Glomerular endothelial cell (primary cell): Measurements from ENCODE around the gene OXCT2. TPM values are rescaled to one million over a fixed set of nuclear protein-coding genes. Genes with fewer than 3 reads are reported as not detected.
"Not testable (repeated sequence)": the region's sequence is repeated elsewhere in the genome, so short reads cannot be mapped to it uniquely, and the experiment has no call there.

ENCODE experiments used
- DNase-seq: peaks from one replicate; pipeline ENCODE4 v3.0.0-alpha.2; 2011; ENCODE audit warnings: low read depth, low spot score; ENCODE audit errors: extremely low read depth
- total RNA-seq: library from RNA; depleted of rRNA; stranded (reverse); fragments of >200 nt; gene quantifications from 2 replicates; pipeline ENCODE4 v1.2.3, GENCODE V29; 2015

OXCT2 gene
- total RNA-seq, 1 donor from 2014 or later, result 1.2 TPM

- not testable (repeated sequence) for DNase-seq
These were observed 7.4 kb downstream of the OXCT2 start for GRCh38 chr1:39763619-39764374.

DNA sequence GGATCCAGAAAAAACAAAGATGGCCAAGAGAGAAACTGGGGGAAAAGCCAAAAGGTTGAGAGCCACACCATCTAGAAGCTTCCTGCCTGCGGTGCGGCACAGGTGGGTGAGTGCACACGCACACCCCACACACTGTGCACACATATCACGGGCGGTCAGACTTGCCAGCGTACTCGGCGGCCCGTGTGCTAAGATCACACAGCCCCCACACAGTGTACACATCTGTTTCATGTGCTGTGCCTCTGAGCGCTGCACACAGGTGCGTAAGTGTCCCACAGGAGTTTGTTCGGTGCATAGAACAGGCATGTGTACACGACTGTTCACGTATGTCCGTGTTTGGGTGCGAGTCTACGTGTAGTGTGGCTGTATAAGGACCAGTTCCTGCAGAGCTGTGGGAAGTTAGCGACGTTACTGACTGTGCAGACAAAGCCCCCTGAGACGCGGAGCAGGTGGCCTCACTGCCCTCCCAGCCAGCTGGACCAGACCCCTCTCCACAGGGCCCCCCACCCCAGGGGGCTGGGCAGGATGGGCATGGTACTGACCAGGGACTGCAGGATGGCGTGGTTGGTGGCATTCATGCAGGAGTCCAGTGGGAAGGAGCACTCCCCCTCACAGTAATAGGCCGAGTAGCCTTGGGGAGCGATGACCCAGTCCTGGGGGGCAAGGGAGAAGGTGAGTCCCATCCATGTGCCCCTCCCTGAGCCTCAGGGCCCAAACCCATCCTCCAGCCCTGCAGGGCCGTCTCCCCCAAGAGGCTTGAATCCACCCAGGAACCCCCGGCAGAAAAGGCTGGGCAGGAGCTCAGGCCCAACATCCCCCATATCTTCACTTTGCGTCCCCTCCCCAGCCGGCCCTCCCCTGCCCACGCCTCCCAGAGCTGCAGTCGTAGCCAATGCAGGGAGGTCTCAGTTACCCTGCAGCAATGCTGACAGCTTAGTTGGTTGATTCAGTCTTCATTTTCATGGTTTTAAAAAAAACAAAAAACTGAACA lies 8.3 kb downstream of the OXCT2 start:
- DNase-seq, result no peak

DNA sequence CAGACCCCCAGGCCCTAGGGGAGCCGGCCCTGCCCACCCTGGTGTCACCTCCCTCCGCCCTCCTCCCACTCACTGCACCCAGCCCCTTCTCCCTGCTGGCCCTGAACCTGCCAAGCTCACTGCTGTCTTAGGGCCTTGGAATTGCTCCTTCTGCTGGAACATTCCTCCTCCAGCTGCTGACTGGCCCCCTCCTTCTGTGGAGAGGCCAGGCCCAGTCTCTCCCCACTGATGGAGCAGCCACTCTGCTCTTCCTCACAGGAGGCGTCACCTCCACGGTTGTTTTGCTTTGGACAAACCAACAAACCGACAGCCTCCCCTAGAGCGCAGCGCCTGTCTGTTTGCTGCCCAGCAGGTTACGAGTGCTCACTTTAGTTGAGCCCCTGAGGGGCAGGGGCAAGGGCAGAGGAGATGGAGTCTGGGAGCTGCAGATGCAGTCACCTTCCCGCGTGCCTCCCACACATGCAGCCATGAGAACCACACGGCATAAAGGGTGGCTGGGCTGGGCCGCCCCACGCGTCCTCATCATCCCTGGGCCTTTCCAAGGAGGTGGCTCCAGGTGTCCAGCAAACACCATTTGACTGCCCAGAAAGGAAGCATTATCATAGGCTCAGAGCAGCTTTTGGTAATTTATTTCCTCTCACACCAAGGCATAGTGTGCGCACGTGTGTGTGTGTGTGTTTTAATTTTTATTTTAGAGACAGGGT lies 9.4 kb downstream of the OXCT2 start:
- DNase-seq, result no peak

DNA sequence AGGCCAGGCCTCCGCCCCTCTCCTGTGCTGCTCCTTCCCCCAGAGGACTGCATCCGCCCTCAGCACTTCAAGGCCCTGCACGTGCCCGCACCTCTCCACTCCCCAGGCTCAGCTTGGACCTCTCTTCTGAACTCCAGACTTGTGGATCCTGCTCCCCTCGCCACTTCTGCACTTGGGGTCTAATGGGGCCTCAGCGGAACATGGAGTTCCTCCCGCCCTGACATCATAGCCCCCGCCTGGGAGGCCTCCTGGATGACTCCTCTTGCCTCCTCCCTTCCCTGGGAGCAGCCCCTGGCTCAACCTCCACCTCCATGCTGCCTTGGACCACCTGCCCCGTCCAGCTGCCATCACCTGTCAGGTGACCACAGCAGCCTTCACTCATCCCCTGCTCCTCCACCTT lies 10.1 kb downstream of the OXCT2 start:
- no peak for DNase-seq

DNA sequence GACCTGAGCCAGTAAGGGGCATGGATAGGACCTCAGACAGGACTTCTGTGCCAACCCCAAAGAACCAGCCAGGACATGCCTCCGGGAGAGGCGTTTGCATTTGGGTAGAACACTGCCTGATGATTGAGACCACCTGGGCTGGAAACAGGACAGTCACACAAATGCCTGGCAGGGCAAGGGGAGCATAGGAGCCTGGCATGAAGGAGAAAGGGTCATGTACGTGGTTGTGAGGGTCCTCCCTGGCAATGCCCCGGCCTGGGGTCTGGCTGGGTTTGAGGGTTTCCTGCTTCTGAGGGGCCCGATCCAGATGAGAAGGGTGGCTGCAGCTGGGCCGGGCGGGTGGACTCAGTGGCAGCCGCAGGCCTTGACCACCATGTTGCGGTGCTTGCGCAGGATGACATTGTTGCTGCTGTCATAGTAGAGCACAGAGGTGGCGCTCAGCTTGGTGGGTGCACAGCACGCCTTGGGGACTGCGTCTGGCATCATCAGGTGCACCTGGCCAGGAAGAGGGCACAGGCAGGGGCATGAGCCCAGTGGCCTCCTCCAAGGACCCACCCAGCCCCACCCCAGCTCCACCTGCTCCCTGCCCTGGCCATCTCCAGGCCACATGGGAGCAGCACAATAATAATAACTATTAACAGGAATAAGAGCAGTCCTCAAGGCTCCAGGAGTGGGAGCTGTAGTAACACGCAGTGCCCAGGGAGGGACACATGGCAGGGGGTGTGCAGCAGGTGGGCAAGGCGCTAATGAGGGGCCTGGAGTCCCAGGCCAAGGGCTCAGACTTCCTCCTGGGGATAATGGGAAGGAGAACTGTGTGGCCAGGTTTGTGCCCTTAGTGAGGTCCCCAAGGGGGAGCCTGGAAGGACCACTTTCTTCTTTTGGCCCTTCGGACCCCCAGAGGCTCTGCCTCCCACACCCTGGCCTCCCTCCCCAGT lies 10.8 kb downstream of the OXCT2 start:
- DNase-seq, result no peak

GRCh38 chr1:39759436-39759726 lies 11.8 kb downstream of the OXCT2 start:
- no peak for DNase-seq

- no peak for DNase-seq
These were observed 12.4 kb downstream of the OXCT2 start for GRCh38 chr1:39758556-39759435.

GRCh38 chr1:39757501-39757900 lies 13.6 kb downstream of the OXCT2 start:
- DNase-seq, result no peak

- DNase-seq, result no peak
These were observed 15.0 kb downstream of the OXCT2 start for GRCh38 chr1:39755965-39756659.

DNA sequence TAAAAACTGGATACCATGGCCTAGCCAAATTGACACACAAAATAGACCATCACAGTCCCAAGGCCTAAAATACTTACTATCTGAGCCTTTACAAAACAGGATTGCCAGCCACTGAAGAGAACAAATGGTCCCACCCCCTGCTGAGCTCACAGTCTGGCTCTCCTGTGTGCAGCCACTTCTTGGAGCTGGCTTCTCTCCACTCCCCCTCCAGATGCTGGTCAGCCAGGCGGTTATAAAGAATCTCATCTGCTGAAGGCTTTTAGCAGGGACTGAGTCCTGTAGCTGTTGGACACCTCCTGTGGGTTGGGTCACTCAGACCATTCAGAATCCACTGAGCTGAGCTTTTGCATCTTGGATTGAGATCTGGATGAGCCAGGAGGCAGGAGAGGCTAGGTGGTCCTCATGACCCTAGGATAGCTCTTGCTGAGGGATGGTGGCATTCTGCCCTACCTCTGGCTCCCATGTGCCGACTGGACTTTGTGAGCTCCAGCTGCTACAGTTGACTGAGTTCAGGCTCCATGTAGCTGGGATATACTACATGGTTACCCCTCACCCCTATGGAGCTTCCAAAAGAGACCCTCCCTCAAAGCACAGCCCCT lies 16.1 kb downstream of the OXCT2 start:
- DNase-seq, result no peak

DNA sequence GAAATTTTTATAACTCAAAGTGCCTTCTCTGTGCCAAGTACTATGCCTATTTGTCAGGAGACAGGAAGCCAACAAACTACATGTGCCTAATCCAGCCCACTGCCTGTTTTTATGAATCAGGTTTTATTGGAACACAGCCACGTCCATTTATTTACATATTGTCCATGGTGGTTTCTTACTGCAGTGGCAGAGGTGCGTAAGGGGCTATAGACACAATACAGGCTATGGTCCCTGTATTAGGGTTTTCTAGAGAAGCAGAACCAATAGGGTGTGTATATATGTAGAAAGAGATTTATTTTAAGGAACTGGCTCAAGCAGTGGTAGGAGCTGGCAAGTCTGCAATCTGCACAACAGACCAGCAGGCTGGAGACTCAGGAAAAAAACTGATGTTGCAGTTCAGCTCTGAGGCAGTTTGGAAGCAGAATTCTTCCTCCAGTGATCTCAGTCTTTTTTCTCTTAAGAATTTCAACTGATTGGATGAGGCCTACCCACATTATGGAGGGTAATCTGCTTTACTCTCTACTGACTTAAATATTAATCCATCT lies 17.1 kb downstream of the OXCT2 start:
- peak; percentile 50 for DNase-seq

GRCh38 chr1:39753132-39754025 lies 17.8 kb downstream of the OXCT2 start:
- DNase-seq, result no peak

- no peak for DNase-seq
These were observed 18.4 kb downstream of the OXCT2 start for GRCh38 chr1:39752703-39753102.

DNA sequence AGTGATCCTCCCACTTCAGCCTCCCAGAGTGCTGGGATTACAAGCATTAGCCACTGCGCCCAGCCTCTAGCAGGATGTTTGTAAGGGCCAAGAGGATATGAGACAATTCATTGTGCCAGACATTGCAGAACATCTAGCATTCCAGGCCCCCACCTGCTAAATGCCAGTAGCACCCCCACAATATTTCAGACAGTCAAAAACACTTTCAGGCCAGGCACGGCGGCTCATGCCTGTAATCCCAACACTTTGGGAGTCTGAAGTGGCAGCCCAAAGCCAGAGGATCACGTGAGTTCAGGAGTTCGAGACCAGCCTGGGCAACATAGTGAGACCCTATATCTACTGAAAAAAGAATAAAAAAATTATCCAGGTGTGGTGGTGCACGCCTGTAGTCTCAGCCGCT lies 19.6 kb downstream of the OXCT2 start:
- DNase-seq, result no peak

DNA sequence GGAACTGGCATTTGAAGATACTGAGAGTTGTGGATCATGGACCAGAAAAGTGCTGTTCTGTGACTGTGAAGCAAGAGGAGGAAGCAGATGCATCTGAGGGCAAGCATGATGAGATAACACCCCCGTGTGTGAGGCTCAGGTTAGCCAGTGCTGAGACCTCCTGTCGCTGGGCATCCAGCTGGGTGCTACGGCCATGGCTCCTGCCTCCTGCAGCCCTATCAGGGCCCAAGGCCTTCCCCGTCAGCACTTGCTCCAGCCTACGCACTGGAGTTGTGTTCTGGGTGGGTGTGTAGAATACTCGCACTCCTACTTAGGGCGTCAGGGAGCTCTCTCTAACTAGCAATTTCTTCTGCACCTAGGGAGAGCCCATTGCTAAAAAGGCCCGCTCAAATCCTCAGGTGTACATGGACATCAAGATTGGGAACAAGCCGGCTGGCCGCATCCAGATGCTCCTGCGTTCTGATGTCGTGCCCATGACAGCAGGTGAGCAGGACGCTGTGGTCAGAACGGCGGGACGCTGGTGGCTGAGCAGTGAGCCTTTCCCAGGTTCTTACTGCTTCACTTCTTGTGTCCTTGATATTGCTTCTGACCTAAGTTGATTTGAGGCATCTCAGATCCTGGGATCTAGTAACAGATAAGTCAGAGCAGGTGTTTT lies 26.0 kb downstream of the OXCT2 start:
- DNase-seq, result no peak

GRCh38 chr1:39738622-39739366 lies 32.4 kb downstream of the OXCT2 start, which contains the start of gene PPIE:
Gene PPIE (plus strand): TSS chr1:39738882. CDS start chr1:39738901, 19 bp downstream.
- no peak for DNase-seq
